GM18867 (cell line): Measurements from ENCODE around the gene DOLK.

Experiments
- ATAC-seq: cut with Tn5 transposase; IDR thresholded peaks from one replicate; pipeline ENCODE4 v1.9.1; 2021; ENCODE audit warnings: mild to moderate bottlenecking, moderate library complexity; ENCODE audit not compliant: unreplicated experiment

DOLK gene

DNA sequence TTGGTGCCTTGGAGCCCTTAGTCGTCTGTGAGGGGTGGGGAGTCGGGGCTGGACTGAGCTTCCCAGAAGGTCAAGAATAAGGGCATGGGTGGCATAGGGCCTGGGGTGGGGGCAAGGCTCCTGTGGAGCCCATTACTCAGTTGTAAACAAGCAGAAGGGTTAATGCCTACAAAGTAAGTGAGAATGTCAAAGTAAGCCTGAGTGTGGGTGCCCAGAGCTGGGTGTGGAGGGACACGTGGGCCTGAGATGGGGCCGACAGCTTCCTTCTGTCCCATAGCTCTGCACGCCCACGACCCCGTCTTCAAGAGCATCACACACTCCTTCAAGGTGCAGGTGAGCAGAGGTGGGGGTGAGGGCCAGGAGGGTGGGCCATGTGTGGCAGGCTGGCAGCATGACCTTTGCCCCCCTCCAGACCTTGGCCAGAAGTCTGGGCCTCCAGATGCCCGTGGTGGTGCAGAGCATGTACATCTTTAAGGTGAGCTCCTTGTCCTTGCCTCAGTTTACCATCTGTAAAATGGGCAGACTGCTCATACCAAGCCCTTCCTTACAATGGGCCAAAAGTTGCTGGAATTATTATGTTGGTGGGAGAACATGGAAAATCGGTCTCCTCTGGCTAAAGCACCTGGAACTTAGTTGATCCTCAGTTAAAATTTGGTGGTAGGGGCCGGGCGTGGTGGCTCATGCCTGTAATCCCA, 11.1 kb downstream of the DOLK start:
- ATAC-seq, result no peak

- ATAC-seq, result no peak
These were observed 13.7 kb downstream of the DOLK start for GRCh38 chr9:128933731-128934130.

DNA sequence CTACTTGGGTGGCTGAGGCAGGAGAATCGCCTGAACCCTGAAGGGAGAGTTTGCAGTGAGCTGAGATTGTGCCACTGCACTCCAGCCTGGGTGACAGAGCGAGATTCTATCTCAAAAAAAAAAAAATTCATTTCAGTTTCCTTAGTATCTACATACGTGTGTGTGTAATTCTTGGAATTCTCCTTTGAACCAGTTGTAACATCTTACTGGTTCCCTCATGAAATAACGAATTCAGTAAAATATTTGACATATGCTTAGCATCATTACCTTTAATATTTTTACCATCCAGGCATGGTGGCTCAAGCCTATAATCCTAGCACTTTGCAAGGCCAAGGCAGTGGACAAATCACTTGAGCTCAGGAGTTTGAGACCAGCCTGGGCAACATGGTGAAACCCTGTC, 17.8 kb downstream of the DOLK start:
- no peak for ATAC-seq

DNA sequence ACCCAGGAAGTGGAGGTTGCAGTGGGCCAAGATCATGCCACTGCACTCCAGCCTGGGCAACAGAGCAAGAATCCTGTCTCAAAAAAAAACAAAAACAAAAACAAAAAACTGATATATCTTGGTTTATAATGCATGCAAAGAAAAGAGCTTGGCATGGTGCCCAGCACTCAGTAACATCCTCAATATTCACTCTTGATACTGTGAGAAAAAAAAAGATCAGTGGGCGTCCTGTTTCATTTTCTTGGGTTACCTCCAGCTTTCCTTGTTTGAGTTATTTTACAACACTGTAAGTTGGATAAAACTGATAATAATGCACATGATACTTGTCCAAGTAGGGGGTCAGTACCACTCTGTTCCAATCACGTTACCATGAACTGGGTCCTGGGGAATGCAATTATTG, 18.8 kb downstream of the DOLK start:
- ATAC-seq, result no peak

GRCh38 chr9:128927731-128928411, 19.5 kb downstream of the DOLK start:
- ATAC-seq, result no peak

GRCh38 chr9:128923493-128923883, 23.9 kb downstream of the DOLK start:
- no peak for ATAC-seq

DNA sequence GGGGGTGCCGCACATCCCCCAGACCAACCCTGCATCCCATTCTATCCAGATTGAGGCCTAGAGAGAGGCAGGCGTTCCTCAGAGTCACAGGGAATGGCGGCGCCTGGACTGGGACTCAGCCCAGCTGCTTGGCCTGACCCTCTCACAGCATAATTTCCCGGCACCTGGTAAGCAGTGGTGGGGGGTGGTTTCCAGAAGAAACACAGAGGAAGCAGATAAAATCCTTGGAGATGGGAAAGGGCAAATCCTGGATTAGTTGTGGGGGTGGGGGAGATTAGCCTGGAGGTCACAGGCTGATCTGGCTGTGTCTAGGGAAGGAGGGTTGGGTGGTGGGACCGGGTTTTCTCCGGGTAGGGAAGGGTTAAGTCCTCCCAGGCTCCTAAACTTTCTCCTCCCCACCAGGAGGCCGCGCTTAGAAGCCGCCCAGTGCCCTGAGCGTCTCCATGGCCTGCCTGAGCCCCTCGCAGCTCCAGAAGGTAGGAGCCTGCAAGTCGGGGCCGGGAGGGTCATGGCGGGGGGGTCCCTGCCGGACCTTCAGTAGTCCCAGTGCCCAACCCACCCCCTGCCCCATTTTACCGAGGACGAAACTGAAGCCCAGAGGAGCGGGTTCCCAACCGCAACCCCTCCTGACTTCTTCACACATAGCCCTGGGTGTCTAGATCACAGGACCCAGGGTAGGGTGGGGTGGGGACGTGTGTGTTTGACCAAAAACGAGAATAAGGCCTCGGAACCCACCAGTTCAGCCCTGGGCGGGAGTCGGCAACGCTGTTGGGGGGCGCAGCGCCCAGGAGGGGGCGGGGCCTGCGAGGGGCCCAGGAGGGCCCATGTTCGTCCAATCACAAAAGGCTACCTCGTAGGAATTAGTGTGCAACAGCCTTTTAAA, 25.3 kb downstream of the DOLK start:
- no peak for ATAC-seq

- no peak for ATAC-seq
These were observed 26.9 kb downstream of the DOLK start, which contains the start of gene PHYHD1 for GRCh38 chr9:128920381-128921058. Gene PHYHD1, plus strand, starts transcription at chr9:128920982. Its CDS starts 1,342 bp downstream, at chr9:128922324.

DNA sequence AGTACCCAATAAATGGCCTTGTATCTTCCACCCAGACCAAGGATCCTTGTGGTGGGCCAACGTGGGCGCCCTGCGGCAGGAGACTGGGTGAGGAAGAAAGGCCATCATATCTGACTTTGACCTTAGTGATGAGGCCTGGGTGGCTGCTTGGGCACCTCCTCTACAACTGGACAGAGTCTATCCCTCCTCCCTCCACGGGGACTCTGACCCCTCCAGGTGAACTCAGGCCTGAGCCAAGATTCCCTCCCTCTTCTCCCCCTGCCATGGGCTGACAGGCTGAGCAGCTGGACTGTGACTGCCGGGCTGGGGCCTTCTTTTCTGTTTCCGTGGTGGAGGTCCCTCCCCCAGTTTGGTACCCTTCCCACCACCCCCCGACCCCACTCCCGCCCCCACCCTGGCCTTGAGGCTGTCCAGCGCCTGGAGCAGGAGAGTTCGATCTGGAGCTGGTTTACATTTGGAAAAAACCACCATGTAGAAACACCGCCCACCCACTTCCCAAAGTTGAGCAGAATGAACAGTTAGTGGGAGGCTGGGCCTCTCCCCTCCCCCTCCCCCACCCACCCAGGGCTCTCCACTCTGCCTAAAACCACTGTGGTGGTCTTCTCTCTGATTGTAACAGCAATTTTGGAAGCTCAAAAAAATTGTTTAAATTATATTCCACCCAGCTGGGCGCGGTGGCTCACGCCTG, 27.9 kb downstream of the DOLK start:
- ATAC-seq, result no peak

DNA sequence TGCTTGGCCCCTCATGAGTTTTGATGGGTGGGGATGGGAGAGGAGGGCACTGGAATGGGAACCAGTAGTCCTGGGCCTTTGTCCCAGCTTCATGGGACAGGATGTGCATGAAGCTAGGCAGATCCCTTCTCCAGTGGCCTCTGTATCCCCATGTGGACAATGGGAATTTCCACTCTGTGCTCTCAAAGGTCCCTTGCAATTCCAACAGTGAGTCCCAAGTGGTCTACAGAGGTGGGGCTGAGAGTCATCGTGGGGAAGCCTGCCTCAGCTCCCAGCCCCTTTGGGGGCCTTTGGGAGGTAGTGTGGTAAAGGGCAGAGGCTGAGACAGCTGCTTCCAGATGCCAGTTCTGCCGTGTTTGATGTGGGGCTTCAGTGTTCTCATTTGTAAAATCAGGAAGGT, 28.5 kb downstream of the DOLK start:
- ATAC-seq, result no peak

DNA sequence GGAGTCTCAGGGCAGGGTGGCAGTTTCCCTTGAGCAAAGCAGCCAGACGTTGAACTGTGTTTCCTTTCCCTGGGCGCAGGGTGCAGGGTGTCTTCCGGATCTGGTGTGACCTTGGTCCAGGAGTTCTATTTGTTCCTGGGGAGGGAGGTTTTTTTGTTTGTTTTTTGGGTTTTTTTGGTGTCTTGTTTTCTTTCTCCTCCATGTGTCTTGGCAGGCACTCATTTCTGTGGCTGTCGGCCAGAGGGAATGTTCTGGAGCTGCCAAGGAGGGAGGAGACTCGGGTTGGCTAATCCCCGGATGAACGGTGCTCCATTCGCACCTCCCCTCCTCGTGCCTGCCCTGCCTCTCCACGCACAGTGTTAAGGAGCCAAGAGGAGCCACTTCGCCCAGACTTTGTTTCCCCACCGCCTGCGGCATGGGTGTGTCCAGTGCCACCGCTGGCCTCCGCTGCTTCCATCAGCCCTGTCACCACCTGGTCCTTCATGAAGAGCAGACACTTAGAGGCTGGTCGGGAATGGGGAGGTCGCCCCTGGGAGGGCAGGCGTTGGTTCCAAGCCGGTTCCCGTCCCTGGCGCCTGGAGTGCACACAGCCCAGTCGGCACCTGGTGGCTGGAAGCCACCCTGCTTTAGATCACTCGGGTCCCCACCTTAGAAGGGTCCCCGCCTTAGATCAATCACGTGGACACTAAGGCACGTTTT, 30.1 kb downstream of the DOLK start:
- no peak for ATAC-seq

GRCh38 chr9:128916745-128917144, 30.7 kb downstream of the DOLK start:
- no peak for ATAC-seq

DNA sequence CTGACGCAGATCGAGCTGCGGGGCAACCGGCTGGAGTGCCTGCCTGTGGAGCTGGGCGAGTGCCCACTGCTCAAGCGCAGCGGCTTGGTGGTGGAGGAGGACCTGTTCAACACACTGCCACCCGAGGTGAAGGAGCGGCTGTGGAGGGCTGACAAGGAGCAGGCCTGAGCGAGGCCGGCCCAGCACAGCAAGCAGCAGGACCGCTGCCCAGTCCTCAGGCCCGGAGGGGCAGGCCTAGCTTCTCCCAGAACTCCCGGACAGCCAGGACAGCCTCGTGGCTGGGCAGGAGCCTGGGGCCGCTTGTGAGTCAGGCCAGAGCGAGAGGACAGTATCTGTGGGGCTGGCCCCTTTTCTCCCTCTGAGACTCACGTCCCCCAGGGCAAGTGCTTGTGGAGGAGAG, 31.2 kb downstream of the DOLK start:
- no peak for ATAC-seq

DNA sequence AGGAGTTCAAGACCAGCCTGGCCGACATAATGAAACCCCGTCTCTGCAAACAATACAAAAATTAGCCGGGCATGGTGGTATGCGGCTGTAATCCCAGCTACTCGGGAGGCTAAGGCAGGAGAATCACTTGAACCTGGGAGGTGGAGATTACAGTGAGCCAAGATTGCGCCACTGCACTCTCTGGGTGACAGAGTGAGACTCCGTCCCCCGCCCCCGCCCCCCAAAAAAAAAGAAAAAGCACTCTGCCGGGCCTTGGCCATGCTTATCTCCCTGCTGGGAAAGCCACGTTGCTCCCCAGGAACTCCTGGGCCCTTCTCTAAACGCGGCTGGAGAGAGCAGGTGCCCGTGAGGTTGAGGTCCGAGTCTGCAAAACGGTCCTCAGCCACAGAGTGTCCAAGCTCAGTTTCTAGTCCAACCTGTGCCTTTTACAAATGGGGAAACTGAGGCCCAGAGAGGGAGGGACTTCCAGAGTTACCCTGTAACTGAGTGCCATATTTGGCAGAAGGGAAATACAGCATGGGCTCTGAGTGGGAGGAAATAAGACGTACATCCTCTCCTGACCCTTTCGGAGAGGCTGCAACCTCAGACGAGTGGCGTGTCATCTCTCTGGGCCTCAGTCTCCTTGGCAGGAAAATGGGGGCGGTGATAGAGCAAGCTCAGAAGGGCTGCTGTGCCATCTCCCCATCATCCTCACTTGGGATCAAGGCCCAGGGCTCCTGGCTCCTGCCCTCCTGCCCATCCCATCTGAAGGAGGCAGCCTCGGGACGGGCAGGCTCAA, 33.2 kb downstream of the DOLK start:
- ATAC-seq, result no peak

- no peak for ATAC-seq
These were observed 34.1 kb downstream of the DOLK start for GRCh38 chr9:128913048-128913900.

DNA sequence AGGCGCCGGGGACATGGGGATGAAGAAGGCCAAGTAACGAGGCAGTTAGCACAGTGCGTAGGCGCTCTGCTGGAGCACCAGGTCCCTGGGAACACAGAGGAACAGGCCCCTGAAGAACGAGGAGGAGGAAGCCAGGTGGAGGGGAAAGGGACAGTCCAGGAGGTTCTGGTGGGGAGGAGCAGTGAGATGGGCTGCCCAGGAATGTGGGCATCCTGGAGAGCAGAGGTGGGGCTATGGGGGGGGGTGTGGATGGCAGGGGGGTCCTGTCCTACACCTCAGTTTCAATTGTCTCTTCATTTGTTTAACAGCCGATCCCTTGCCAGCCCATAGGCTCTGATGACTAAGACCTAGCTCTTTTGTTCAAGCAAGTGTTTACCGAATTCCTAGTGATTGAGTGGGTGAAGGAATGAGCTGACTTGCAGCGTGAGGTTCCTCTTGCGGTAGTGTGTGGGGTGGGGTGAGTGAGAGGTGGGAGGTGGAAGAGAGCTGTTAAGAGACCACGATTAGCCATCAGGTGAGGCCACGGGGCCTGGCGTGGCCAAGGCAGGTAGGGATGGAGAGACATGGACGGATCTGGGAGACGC, 35.0 kb downstream of the DOLK start:
- no peak for ATAC-seq

DNA sequence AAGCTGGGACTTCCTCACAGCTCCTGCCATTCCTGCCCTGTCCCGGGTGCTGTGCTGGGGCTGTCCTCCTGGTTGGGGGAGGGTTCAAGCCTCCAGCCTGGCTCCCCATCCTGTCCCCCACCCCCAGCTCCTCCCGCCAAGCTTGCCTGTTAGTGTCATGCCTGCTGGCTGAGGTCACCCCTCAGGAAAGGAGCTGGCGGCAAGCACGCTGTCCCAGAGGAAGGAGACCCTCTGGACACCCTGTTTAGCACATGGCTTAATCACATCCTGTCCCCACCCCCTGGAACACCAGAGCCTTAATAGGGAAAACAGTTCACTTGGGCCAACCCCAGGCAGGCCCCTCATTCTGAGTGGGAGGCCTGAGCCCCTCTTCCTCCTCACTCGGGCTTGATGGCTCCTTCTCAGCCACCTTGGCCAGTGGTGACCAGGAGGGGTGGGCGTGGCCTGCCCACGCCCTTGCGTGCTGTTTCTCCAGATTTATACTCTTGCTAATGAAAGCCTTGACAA, 35.8 kb downstream of the DOLK start:
- ATAC-seq, result no peak

DNA sequence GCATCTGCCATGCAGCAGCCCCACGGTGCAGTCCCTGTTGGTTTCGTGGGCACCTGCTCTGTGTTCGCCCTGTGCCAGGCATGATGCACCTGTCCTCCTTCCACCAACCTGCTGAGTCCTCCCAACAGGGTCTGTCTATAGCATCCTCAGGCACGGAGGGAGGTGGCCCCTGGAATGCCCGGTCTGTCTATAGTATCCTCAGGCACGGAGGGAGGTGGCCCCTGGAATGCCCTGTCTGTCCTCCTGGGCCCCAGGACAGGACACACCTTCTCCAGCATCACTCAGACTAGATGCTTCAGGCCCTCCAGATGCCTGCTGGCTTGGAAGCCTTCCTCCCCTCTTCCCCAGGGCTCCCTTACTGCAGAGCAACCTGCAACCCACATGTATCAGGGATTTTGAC, 36.5 kb downstream of the DOLK start:
- no peak for ATAC-seq
